Measurements from ENCODE around the gene ZC3H18. TPM values are rescaled to one million over a fixed set of nuclear protein-coding genes. Genes with fewer than 3 reads are reported as not detected.

Gene ZC3H18
- 48.9 TPM for total RNA-seq (ENCODE audit: unreplicated experiment)
- long read RNA-seq, partial matches to known transcripts = 1 of 8 reads
- long read RNA-seq, other reads (novel, unspliced or antisense) = 3 of 8 reads

DNA sequence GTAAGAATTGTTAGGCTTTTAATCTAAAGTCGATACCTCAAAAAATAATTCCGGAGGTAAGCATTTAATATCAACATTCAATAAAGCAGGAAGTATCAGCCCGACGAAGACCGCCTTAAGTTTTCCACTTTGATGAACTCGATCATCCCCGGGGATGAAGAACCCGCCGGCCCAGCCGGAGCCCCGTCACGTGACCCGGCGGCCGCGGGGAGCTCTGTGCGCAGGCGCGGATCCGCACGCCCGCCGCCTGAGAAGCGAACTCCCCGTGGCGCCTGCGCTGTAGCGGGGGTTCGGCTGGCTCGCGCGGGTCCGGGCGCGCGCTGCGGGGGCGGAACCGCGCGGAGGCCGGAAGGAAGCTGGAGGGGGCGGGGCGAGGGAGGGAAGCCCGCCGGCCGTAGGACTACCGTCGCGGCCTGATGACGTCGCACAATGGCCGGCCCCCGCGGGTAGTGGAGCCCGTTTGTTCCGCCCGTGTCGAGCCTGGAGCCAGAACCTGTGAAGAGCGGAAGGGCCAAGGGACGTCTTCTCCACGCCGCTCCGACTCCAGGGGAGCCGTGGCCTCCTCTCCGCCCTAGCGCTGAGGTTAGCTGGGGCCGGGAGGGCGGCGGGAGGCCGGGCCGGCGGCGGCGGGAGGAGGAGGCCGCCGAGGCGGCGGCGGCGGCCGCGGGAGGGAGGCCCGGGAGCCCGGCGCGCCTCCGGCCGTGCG lies at the start of gene ZC3H18:
Gene ZC3H18, plus strand, starts transcription at position 419 of the 706 bp plus-strand sequence. CDS start 6,721 bp downstream, outside the sequence.
- Mint-ChIP-seq H3K4me1 (ENCODE audit: low read depth, unreplicated experiment) (peaks cover 2% of the 10 kb centered on the region), H3K36me3 (ENCODE audit: unreplicated experiment) (no peaks in the 10 kb centered on the region), H3K4me3 (ENCODE audit: unreplicated experiment) (peak within 1 kb of the TSS; percentile 92), H3K27me3 (ENCODE audit: unreplicated experiment) (peaks cover 3% of the 10 kb centered on the region), H3K9me3 (ENCODE audit: unreplicated experiment) (peaks cover 2% of the 10 kb centered on the region), H3K27ac (ENCODE audit: unreplicated experiment) (peak within 1 kb of the TSS; percentile 55)
- TF ChIP-seq, protein P1, sequence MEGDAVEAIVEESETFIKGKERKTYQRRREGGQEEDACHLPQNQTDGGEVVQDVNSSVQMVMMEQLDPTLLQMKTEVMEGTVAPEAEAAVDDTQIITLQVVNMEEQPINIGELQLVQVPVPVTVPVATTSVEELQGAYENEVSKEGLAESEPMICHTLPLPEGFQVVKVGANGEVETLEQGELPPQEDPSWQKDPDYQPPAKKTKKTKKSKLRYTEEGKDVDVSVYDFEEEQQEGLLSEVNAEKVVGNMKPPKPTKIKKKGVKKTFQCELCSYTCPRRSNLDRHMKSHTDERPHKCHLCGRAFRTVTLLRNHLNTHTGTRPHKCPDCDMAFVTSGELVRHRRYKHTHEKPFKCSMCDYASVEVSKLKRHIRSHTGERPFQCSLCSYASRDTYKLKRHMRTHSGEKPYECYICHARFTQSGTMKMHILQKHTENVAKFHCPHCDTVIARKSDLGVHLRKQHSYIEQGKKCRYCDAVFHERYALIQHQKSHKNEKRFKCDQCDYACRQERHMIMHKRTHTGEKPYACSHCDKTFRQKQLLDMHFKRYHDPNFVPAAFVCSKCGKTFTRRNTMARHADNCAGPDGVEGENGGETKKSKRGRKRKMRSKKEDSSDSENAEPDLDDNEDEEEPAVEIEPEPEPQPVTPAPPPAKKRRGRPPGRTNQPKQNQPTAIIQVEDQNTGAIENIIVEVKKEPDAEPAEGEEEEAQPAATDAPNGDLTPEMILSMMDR (IDR thresholded peaks at IDR 0.05; ENCODE audit: partially characterized antibody, unreplicated experiment) = no peak
- peak; percentile 98 for DNase-seq

DNA sequence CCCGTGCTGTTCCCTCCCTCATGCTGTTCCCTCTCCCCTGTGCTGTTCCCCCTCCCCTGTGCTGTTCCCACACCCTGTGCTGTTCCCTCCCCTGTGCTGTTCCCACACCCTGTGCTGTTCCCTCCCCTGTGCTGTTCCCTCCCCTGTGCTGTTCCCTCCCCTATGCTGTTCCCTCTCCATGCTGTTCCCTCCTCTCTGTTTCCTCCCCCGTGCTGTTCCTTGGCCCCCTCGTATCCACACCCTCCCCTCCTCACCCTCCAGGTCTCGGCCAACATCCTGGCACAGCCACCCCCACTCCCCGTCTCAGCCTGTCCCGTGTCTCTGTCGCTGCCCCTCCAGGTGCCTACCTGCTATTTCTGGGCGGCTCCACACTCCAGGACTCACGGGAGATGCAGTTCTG lies 48.5 kb upstream of the ZC3H18 start:
- H3K4me1 Mint-ChIP-seq (ENCODE audit: low read depth, unreplicated experiment) = peaks cover under 1% of the 10 kb centered on the region
- H3K4me3 Mint-ChIP-seq (ENCODE audit: unreplicated experiment) = no peak overlapping the region
- no peak for DNase-seq
- peaks cover 4% of the 10 kb centered on the region for H3K36me3 Mint-ChIP-seq (ENCODE audit: unreplicated experiment)
- TF ChIP-seq, protein P1 (IDR thresholded peaks at IDR 0.05; ENCODE audit: partially characterized antibody, unreplicated experiment) = no peak
- H3K9me3 Mint-ChIP-seq (ENCODE audit: unreplicated experiment) = peaks cover 16% of the 10 kb centered on the region
- H3K27ac Mint-ChIP-seq (ENCODE audit: unreplicated experiment) = no peak overlapping the region
- H3K27me3 Mint-ChIP-seq (ENCODE audit: unreplicated experiment) = peaks cover 8% of the 10 kb centered on the region

DNA sequence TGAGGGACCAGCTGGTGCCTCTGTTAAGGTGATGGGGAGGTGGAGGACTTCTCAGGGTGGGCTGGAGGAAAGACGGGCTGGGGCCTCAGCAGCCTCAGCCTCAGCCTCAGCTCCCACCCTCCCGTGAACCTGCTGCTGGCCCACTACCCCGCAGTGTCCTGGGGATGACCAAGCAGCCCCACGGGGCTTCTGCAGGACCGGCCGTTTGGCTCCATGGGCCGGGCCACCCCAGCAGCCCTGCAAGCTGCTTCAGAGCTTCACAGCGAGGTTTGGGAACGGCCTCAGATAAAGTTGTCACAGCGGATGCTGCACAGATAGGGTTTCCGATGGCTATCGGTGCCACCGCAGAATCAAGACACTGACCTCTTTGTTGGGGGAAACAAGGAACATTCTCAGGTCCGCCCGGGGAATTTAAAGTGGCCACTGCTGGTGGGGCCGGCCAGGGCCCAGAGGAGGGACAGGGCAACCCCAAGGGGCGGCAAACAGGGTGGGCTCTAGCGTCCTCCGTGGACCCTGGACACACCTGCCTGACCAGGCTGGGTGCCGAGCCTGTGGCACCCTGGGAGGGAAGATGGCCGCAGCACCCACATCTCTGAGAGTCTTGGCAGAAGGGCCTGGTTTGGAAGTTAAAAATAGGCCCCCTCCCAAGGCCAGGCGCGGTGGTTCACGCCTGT lies 47.8 kb upstream of the ZC3H18 start:
- DNase-seq = no peak
- Mint-ChIP-seq H3K4me1 (ENCODE audit: low read depth, unreplicated experiment) (no peaks in the 10 kb centered on the region), H3K27ac (ENCODE audit: unreplicated experiment) (no peak overlapping the region), H3K4me3 (ENCODE audit: unreplicated experiment) (no peak overlapping the region), H3K9me3 (ENCODE audit: unreplicated experiment) (peaks cover 14% of the 10 kb centered on the region), H3K27me3 (ENCODE audit: unreplicated experiment) (peaks cover 8% of the 10 kb centered on the region), H3K36me3 (ENCODE audit: unreplicated experiment) (peaks cover 4% of the 10 kb centered on the region)
- TF ChIP-seq, protein P1 (IDR thresholded peaks at IDR 0.05; ENCODE audit: partially characterized antibody, unreplicated experiment) = no peak

DNA sequence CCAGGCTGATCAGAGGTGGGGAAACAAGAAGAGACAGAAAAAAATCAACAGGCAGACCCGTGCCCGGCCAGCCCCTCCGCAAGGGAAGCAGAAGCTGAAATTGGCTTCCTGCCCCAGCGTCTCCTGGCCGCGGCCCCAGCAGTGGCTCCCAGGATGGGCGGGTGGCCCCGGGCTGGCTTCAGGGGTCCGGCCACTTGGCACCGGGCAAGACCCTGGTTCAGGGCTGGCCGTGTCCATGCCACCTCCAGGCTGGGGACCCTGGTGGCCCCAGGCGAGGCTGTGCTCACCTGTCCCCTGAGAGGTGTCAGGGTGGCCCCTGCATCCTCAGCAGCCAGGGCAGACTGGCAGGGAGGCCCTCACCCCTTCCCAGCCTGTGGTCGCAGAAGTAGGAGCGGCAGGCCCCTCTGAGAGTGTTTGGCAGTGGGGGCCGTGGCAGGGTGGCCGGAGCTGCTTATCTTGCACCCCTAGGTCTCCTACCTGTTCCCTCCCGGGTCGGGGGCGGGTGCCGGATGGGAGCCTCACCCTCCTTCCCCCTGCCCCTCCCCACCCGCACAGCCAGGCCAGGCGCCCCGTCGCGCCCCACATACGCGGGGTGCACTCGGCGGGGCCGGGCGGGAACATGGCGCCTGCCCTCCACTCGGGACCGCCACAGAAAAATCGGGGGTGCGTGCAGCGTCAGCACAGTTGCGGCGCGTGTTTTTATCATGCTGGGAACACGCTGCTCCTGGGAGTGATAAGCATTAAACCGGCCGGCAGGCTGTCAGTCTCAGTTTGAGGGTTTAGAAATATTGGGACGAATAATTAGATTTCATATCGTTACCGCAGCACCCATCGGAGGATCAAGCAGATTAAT lies 46.7 kb upstream of the ZC3H18 start:
- peaks cover 11% of the 10 kb centered on the region for H3K9me3 Mint-ChIP-seq (ENCODE audit: unreplicated experiment)
- TF ChIP-seq, protein P1 (IDR thresholded peaks at IDR 0.05; ENCODE audit: partially characterized antibody, unreplicated experiment) = no peak
- H3K4me1 Mint-ChIP-seq (ENCODE audit: low read depth, unreplicated experiment) = peaks cover under 1% of the 10 kb centered on the region
- no peak overlapping the region for H3K27ac Mint-ChIP-seq (ENCODE audit: unreplicated experiment)
- H3K36me3 Mint-ChIP-seq (ENCODE audit: unreplicated experiment) = peaks cover under 1% of the 10 kb centered on the region
- H3K4me3 Mint-ChIP-seq (ENCODE audit: unreplicated experiment) = no peak overlapping the region
- H3K27me3 Mint-ChIP-seq (ENCODE audit: unreplicated experiment) = peaks cover 4% of the 10 kb centered on the region
- DNase-seq = no peak
